Sigmoid colon (tissue), 7 donors: ENCODE measurements around the gene S100A1. TPM values are rescaled to one million over a fixed set of nuclear protein-coding genes. Genes with fewer than 3 reads are reported as not detected.
"Not testable (repeated sequence)": the region's sequence is repeated elsewhere in the genome, so short reads cannot be mapped to it uniquely, and the experiment has no call there.

Experiments used
- DNase-seq: peaks from one replicate; pipeline ENCODE4 v3.0.0-alpha.2; 2019
- H3K27ac ChIP-seq, 4 donors: fragments of 200-600 bp; sonication (generic); one replicate each; pipeline ENCODE4 v1.5.1; 2016 to 2019; ENCODE audit warnings: mild to moderate bottlenecking in 1 of 4
- H3K27me3 ChIP-seq, 3 donors: fragments of 200-600 bp; sonication (generic); one replicate each; pipeline ENCODE4 v1.5.1; 2019; ENCODE audit warnings: mild to moderate bottlenecking in 1 of 3
- H3K36me3 ChIP-seq, 4 donors: fragments of 200-600 bp; sonication (generic); one replicate each; pipeline ENCODE4 v1.5.1; 2016 to 2019
- H3K4me1 ChIP-seq, 4 donors: fragments of 200-600 bp; sonication (generic); one replicate each; pipeline ENCODE4 v1.5.1; 2017 to 2019
- H3K4me3 ChIP-seq, 4 donors: fragments of 200-600 bp; sonication (generic); one replicate each; pipeline ENCODE4 v1.5.1; 2017 to 2019; ENCODE audit warnings: mild to moderate bottlenecking in 2 of 4, moderate library complexity in 1 of 4
- H3K9me3 ChIP-seq, 4 donors: fragments of 200-600 bp in 3 of 4; sonication (generic) in 3 of 4; one replicate each; pipeline versions ENCODE4 v1.5.1 to v1.6.1; 2013 to 2019
- CTCF ChIP-seq, 4 experiments: fragments of 450-650 bp in 3 of 4; fragments of 200-600 bp in 1 of 4; IDR thresholded peaks; one replicate each; pipeline ENCODE4 v1.5.1; 2016 to 2019; ENCODE audit warnings: antibody characterized with exemption in 4 of 4, mild to moderate bottlenecking in 3 of 4, moderate library complexity in 2 of 4
- EP300 ChIP-seq, 4 donors: sonication (generic); formaldehyde crosslinking; IDR thresholded peaks; one replicate each; pipeline ENCODE4 v1.6.1; 2017; ENCODE audit warnings: antibody characterized with exemption in 4 of 4
- POLR2A ChIP-seq, 2 donors: fragments of 450-650 bp; IDR thresholded peaks; one replicate each; pipeline ENCODE4 v1.6.1; 2016; ENCODE audit warnings: antibody characterized with exemption in 2 of 2, mild to moderate bottlenecking in 2 of 2, moderate library complexity in 2 of 2
- POLR2AphosphoS5 ChIP-seq, 4 donors: sonication (generic); formaldehyde crosslinking; IDR thresholded peaks; one replicate each; pipeline ENCODE4 v1.6.1; 2017; ENCODE audit warnings: antibody characterized with exemption in 4 of 4
- WGBS, 2 donors: extraction: QIAGEN DNeasy Blood & Tissue Kit; methylation state at CpG; one replicate each; pipeline ENCODE4 v1.1.7; 2013; 5-methylcytosine and 5-hydroxymethylcytosine counted together
- intact Hi-C: fragments of 100-400 bp; cut with DNase I; formaldehyde crosslinking; loops from one replicate; pipeline ENCODE4 v1.15.1; 2023
- polyA plus RNA-seq, 3 donors: library from polyadenylated mRNA; stranded (reverse); fragments of 200-250 nt; gene quantifications; one replicate each; pipeline ENCODE4 v1.2.3, GENCODE V29; 2013
- total RNA-seq, 4 donors: library from RNA; depleted of rRNA; stranded (reverse); fragments of >200 nt; gene quantifications; one replicate each; pipeline ENCODE4 v1.1.0, GENCODE V29; 2016
- donor health status: healthy with polysubstance abuse.
- donor health status: Bipolar disorder and iron deficiency.
- donor health status: healthy.

S100A1 gene
- total RNA-seq (10 to 100 TPM in 2 of 4 donors, 1 to 10 TPM in 2; 2.3 to 22.2 (median 10.9) TPM), polyA plus RNA-seq (1 to 10 TPM; 3.2 to 6.6 (median 4.4) TPM)

- TF ChIP-seq CTCF (IDR thresholded peaks at IDR 0.05) (peak in 3 of 4 experiments; percentile 28 to 50 (median 42)), EP300 (IDR thresholded peaks at IDR 0.05) (no peak), POLR2AphosphoS5 (IDR thresholded peaks at IDR 0.05) (no peak)
- WGBS, 2 donors = 41 to 72% methylated on average over 10 of the region's 10 CpGs
Observed at GRCh38 chr1:153627715-153628626, at the start of gene S100A1. Gene S100A1 (plus strand): TSS chr1:153628434. CDS start chr1:153630522, 2,088 bp downstream.

GRCh38 chr1:153578490-153578889 is 49.7 kb upstream of the S100A1 start:
- intact Hi-C loops = no loop called here
- no peak for TF ChIP-seq POLR2AphosphoS5 (IDR thresholded peaks at IDR 0.05)
- no peak for TF ChIP-seq EP300 (IDR thresholded peaks at IDR 0.05)
- no peak for TF ChIP-seq POLR2A (IDR thresholded peaks at IDR 0.05)
- Histone ChIP-seq H3K9me3 (no peaks in the 10 kb centered on the region), H3K27ac (no peak overlapping the region), H3K4me3 (no peak overlapping the region), H3K4me1 (no peaks in the 10 kb centered on the region), H3K27me3 (no peaks in the 10 kb centered on the region), H3K36me3 (no peaks in the 10 kb centered on the region)
- DNase-seq = no peak

More at GRCh38 chr1:153627715-153628626, at the start of gene S100A1:
- Histone ChIP-seq H3K27me3 (no peaks in the 10 kb centered on the region), H3K4me3 (peak within 1 kb of the TSS; percentile 45 to 62 (median 60)), H3K27ac (peak within 1 kb of the TSS; percentile 83 to 94 (median 90)), H3K4me1 (peaks cover 0 to 41% (median 40%) of the 10 kb centered on the region in 4 donors), H3K9me3 (no peaks in the 10 kb centered on the region), H3K36me3 (no peaks in the 10 kb centered on the region)
- DNase-seq = peak; percentile 78
- intact Hi-C loops = loop anchor here (2.0 kb wide), 1 partner anchor 61 kb away; no protein-coding TSS in a partner anchor

GRCh38 chr1:153578936-153579335 is 49.3 kb upstream of the S100A1 start:
- DNase-seq = no peak
- Histone ChIP-seq H3K36me3 (no peaks in the 10 kb centered on the region), H3K4me3 (no peak overlapping the region), H3K9me3 (no peaks in the 10 kb centered on the region), H3K4me1 (no peaks in the 10 kb centered on the region), H3K27me3 (no peaks in the 10 kb centered on the region), H3K27ac (no peak overlapping the region)
- intact Hi-C loops = no loop called here
- no peak for TF ChIP-seq POLR2A (IDR thresholded peaks at IDR 0.05)
- WGBS, 2 donors = 85 to 87% methylated on average over 3 of the region's 3 CpGs

DNA sequence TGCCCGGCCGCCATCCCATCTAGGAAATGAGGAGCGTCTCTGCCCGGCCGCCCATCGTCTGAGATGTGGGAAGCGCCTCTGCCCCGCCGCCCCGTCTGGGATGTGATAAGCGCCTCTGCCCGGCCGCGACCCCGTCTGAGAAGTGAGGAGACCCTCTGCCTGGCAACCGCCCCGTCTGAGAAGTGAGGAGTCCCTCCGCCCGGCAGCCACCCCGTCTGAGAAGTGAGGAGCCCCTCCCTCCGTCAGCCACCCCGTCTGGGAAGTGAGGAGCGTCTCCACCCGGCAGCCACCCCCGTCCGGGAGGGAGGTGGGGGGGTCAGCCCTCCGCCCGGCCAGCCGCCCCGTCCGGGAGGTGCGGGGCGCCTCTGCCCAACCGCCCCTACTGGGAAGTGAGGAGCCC is 45.4 kb upstream of the S100A1 start:
- H3K4me1 ChIP-seq, intact Hi-C loops, H3K27ac ChIP-seq, H3K9me3 ChIP-seq, H3K36me3 ChIP-seq, H3K4me3 ChIP-seq, H3K27me3 ChIP-seq, DNase-seq: not testable (repeated sequence)
- 95 to 96% methylated on average over 34 of the region's 34 CpGs for WGBS, 2 donors

GRCh38 chr1:153583514-153583913 is 44.7 kb upstream of the S100A1 start:
- H3K27ac ChIP-seq, H3K9me3 ChIP-seq, intact Hi-C loops, H3K4me1 ChIP-seq, H3K27me3 ChIP-seq, H3K4me3 ChIP-seq, DNase-seq, H3K36me3 ChIP-seq: not testable (repeated sequence)
- 92 to 93% methylated on average over 3 of the region's 3 CpGs for WGBS, 2 donors

- H3K27me3 ChIP-seq = no peaks in the 10 kb centered on the region
- no peak overlapping the region for H3K4me3 ChIP-seq
- no peak for DNase-seq
- no peaks in the 10 kb centered on the region for H3K36me3 ChIP-seq
- no peak for TF ChIP-seq CTCF (IDR thresholded peaks at IDR 0.05)
- TF ChIP-seq POLR2A (IDR thresholded peaks at IDR 0.05) = no peak
- no peak for TF ChIP-seq EP300 (IDR thresholded peaks at IDR 0.05)
- no peak for TF ChIP-seq POLR2AphosphoS5 (IDR thresholded peaks at IDR 0.05)
- no peaks in the 10 kb centered on the region for H3K9me3 ChIP-seq
- H3K27ac ChIP-seq = no peak overlapping the region
- no peaks in the 10 kb centered on the region for H3K4me1 ChIP-seq
- 88 to 91% methylated on average over 2 of the region's 2 CpGs for WGBS, 2 donors
- intact Hi-C loops = no loop called here
Observed at GRCh38 chr1:153583976-153584375, 44.3 kb upstream of the S100A1 start.
